ENCODE measurements around the gene STK38L.

The STK38L gene

DNA sequence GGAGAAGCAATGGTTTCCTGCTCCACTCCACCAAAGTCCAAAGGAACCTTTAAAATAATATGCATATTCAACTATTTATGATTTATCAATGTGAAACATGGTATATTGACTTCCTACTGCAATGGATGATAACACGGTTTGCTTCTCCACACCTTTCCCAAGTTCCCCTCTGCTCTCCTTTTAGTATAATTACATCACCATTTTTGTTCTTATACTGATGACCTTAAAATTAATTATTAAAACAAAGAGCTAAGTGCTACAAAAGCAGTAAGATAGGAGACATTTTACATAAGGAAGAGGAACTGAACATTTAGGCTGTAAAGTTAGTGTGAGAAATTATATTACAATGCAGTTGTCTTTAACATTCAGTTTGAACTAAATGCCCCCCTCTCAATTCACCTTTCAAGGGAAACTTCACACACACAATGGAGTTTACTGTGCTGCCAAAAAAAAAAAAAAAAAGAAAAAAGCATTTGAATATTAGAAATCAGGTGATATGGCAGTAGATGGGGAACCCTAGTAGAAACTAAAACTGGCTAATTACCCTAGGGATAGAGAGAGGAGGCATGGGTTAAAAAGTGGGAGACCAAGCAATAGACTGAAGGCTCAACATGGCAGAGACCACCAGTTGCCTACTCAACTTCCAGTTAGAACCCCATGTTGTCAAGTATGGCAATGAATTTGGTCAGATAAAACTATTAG lies 37.1 kb upstream of the STK38L start:
- no peak overlapping the region for H3K27ac Mint-ChIP-seq
- TF ChIP-seq, protein P1, sequence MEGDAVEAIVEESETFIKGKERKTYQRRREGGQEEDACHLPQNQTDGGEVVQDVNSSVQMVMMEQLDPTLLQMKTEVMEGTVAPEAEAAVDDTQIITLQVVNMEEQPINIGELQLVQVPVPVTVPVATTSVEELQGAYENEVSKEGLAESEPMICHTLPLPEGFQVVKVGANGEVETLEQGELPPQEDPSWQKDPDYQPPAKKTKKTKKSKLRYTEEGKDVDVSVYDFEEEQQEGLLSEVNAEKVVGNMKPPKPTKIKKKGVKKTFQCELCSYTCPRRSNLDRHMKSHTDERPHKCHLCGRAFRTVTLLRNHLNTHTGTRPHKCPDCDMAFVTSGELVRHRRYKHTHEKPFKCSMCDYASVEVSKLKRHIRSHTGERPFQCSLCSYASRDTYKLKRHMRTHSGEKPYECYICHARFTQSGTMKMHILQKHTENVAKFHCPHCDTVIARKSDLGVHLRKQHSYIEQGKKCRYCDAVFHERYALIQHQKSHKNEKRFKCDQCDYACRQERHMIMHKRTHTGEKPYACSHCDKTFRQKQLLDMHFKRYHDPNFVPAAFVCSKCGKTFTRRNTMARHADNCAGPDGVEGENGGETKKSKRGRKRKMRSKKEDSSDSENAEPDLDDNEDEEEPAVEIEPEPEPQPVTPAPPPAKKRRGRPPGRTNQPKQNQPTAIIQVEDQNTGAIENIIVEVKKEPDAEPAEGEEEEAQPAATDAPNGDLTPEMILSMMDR (IDR thresholded peaks at IDR 0.05; ENCODE audit: unreplicated experiment in 3 of 3) = no peak
- no peaks in the 10 kb centered on the region for H3K36me3 Mint-ChIP-seq (ENCODE audit: low read depth)
- no peak overlapping the region for H3K4me3 Mint-ChIP-seq
- no peaks in the 10 kb centered on the region for H3K4me1 Mint-ChIP-seq
- H3K27me3 Mint-ChIP-seq (ENCODE audit: low read depth) = no peaks in the 10 kb centered on the region
- H3K9me3 Mint-ChIP-seq = peaks cover 7% of the 10 kb centered on the region

- Mint-ChIP-seq H3K4me1 (no peaks in the 10 kb centered on the region), H3K27ac (no peak overlapping the region), H3K27me3 (ENCODE audit: low read depth) (no peaks in the 10 kb centered on the region), H3K4me3 (no peak overlapping the region), H3K9me3 (peaks cover 7% of the 10 kb centered on the region), H3K36me3 (ENCODE audit: low read depth) (no peaks in the 10 kb centered on the region)
- TF ChIP-seq, protein P1 (IDR thresholded peaks at IDR 0.05; ENCODE audit: unreplicated experiment in 3 of 3) = no peak
Observed at GRCh38 chr12:27207615-27208413, 36.3 kb upstream of the STK38L start.

DNA sequence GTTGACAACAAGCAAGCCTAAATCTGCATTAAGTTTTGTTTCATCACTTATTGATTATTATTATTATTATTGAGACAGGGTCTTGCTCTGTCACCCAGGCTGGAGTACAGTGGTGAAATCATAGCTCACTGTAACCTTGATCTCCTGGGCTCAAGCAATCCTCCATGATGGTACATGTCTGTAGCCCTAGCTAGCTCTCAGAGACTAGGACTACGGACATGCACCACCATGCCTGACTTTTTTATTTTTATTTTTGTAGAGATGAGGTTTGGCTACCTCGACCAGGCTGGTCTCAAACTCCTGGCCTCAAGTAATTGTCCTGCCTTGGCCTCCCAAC lies 35.7 kb upstream of the STK38L start:
- no peaks in the 10 kb centered on the region for H3K36me3 Mint-ChIP-seq (ENCODE audit: low read depth)
- no peak overlapping the region for H3K27ac Mint-ChIP-seq
- no peaks in the 10 kb centered on the region for H3K4me1 Mint-ChIP-seq
- no peak overlapping the region for H3K4me3 Mint-ChIP-seq
- TF ChIP-seq, protein P1 (IDR thresholded peaks at IDR 0.05; ENCODE audit: unreplicated experiment in 3 of 3) = no peak
- H3K27me3 Mint-ChIP-seq (ENCODE audit: low read depth) = no peaks in the 10 kb centered on the region
- peaks cover 7% of the 10 kb centered on the region for H3K9me3 Mint-ChIP-seq

- TF ChIP-seq, protein P1 (IDR thresholded peaks at IDR 0.05; ENCODE audit: unreplicated experiment in 3 of 3) = no peak
Observed at GRCh38 chr12:27209257-27209910, 34.7 kb upstream of the STK38L start.

DNA sequence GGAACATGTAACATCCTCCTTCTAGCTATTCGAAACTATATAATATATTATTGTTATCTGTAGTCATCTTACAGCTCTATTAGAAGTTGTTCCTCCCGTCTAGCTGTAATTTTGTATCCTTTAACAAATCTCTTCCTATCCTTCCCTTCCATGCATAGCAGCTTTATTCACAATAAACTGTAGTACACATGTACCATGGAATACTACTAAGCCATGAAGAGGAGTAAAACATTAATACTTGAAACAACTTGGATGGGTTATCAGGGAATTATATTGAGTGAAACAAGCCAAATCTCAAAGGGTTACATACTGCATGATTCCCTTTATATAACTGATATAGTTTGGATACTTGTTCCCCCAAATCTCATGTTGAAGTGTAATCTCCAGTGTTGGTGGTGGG lies 33.9 kb upstream of the STK38L start:
- TF ChIP-seq, protein P1 (IDR thresholded peaks at IDR 0.05; ENCODE audit: unreplicated experiment in 3 of 3) = no peak
- no peaks in the 10 kb centered on the region for H3K4me1 Mint-ChIP-seq
- H3K27me3 Mint-ChIP-seq (ENCODE audit: low read depth) = no peaks in the 10 kb centered on the region
- peaks cover 7% of the 10 kb centered on the region for H3K9me3 Mint-ChIP-seq
- no peak overlapping the region for H3K4me3 Mint-ChIP-seq
- no peak overlapping the region for H3K27ac Mint-ChIP-seq
- H3K36me3 Mint-ChIP-seq (ENCODE audit: low read depth) = no peaks in the 10 kb centered on the region

More at GRCh38 chr12:27209257-27209910, 34.7 kb upstream of the STK38L start:
- Mint-ChIP-seq H3K9me3 (peaks cover 7% of the 10 kb centered on the region), H3K27me3 (ENCODE audit: low read depth) (no peaks in the 10 kb centered on the region), H3K4me3 (no peak overlapping the region), H3K4me1 (no peaks in the 10 kb centered on the region), H3K27ac (no peak overlapping the region), H3K36me3 (ENCODE audit: low read depth) (no peaks in the 10 kb centered on the region)

All from nephron (organoid).